H1 (cell line): ENCODE results near the gene OR2A42. TPM values are rescaled to one million over a fixed set of nuclear protein-coding genes. Genes with fewer than 3 reads are reported as not detected.
"Not testable (repeated sequence)": the region's sequence is repeated elsewhere in the genome, so short reads cannot be mapped to it uniquely, and the experiment has no call there.

Experiments
- CTCF ChIA-PET: fragments of 300-600 bp; sonication (Branson Sonifier 250); formaldehyde crosslinking; loops from one replicate; lab custom pipeline; 2021; ENCODE audit not compliant: partially characterized antibody; lab: Charles Lee
- POLR2A ChIA-PET: fragments of 300-600 bp; sonication (Branson Sonifier 250); formaldehyde crosslinking; loops from one replicate; lab custom pipeline; 2021; ENCODE audit warnings: inconsistent platforms; ENCODE audit not compliant: partially characterized antibody; lab: Charles Lee
- DNase-seq, 2 experiments: peaks; one replicate each; pipeline versions ENCODE4 v3.0.0 to v3.0.0-alpha.2; 2010 to 2022; ENCODE audit warnings: low spot score in 2 of 2, low read depth in 1 of 2, mixed read lengths in 1 of 2
- FAIRE-seq: peaks from 2 replicates; lab custom pipeline; 2011; peaks lifted over from hg19 to GRCh38; lab: Jason Lieb, UNC
- H2AFZ ChIP-seq: 2 replicates; pipeline ENCODE4 v1.8.1; 2012; ENCODE audit warnings: low read length, inconsistent platforms
- H2AK5ac ChIP-seq: 2 replicates; pipeline ENCODE4 v1.6.1; 2013; ENCODE audit warnings: low read depth, low read length
- H2BK120ac ChIP-seq: replicated peaks from 2 replicates; pipeline ENCODE3; 2013; ENCODE audit warnings: low read depth, low read length, inconsistent platforms
- H2BK12ac ChIP-seq: 2 replicates; pipeline ENCODE4 v1.6.1; 2013; ENCODE audit warnings: low read depth, low read length
- H2BK15ac ChIP-seq: 2 replicates; pipeline ENCODE4 v1.6.1; 2013; ENCODE audit warnings: low read length
- H2BK20ac ChIP-seq: 2 replicates; pipeline ENCODE4 v1.6.1; 2013; ENCODE audit warnings: low read length
- H2BK5ac ChIP-seq: 2 replicates; pipeline ENCODE4 v1.6.1; 2013; ENCODE audit warnings: low read depth, low read length
- H3K14ac ChIP-seq: 2 replicates; pipeline ENCODE4 v1.6.1; 2013; ENCODE audit warnings: inconsistent platforms; ENCODE audit not compliant: insufficient read length
- H3K18ac ChIP-seq: 2 replicates; pipeline ENCODE4 v1.6.1; 2013; ENCODE audit warnings: low read length; ENCODE audit errors: extremely low read depth
- H3K23ac ChIP-seq: 2 replicates; pipeline ENCODE4 v1.6.1; 2013; ENCODE audit warnings: inconsistent platforms; ENCODE audit not compliant: insufficient read length
- H3K23me2 ChIP-seq: 2 replicates; pipeline ENCODE4 v1.6.1; 2013; ENCODE audit warnings: low read depth, low read length
- H3K27ac ChIP-seq: 2 replicates; pipeline ENCODE4 v1.6.1; 2011; ENCODE audit warnings: low read depth, low read length, inconsistent platforms
- H3K27me3 ChIP-seq, 4 experiments: replicated peaks in 1 of 4; 1 replicate in 1 of 4; 2 replicates in 3 of 4; pipeline versions ENCODE4 v1.6.1 to v1.8.1; 2011 to 2013; ENCODE audit warnings: low read length in 3 of 4, mild to moderate bottlenecking in 3 of 4, inconsistent platforms in 2 of 4, mixed read lengths in 2 of 4, moderate library complexity in 1 of 4; ENCODE audit not compliant: control insufficient read depth in 3 of 4, insufficient read depth in 3 of 4; ENCODE audit errors: extremely low read depth in 1 of 4
- H3K36me3 ChIP-seq, 4 experiments: 2 replicates each; pipeline versions ENCODE4 v1.6.1 to v1.8.1; 2011 to 2013; ENCODE audit warnings: mild to moderate bottlenecking in 4 of 4, low read length in 3 of 4, moderate library complexity in 2 of 4, control low read depth in 1 of 4, inconsistent platforms in 1 of 4; ENCODE audit not compliant: insufficient read depth in 4 of 4, control insufficient read depth in 2 of 4
- H3K4ac ChIP-seq: replicated peaks from 2 replicates; pipeline ENCODE3; 2013; ENCODE audit warnings: low read length, low read depth, mixed read lengths, inconsistent platforms; ENCODE audit not compliant: insufficient read length
- H3K4me1 ChIP-seq, 4 experiments: replicated peaks in 1 of 4; 1 replicate in 1 of 4; 2 replicates in 3 of 4; pipeline versions ENCODE4 v1.6.1 to v1.8.1; 2011 to 2013; ENCODE audit warnings: low read length in 3 of 4, inconsistent platforms in 2 of 4, mixed read lengths in 1 of 4; ENCODE audit not compliant: insufficient read depth in 4 of 4, control insufficient read depth in 3 of 4
- H3K4me2 ChIP-seq, 2 experiments: 2 replicates each; pipeline versions ENCODE4 v1.6.1 to v1.8.1; 2011 to 2013; ENCODE audit warnings: low read depth in 2 of 2, low read length in 2 of 2, control low read depth in 1 of 2, inconsistent platforms in 1 of 2, mild to moderate bottlenecking in 1 of 2; ENCODE audit not compliant: insufficient read depth in 1 of 2
- H3K4me3 ChIP-seq, 4 experiments: fragments of 200-600, 300-600 bp in 1 of 4; sonication (generic), shearing (Covaris generic), sonication (Bioruptor Twin) in 1 of 4; 2 replicates each; pipeline versions ENCODE4 v1.5.1 to v1.8.1; 2011 to 2016; ENCODE audit warnings: low read length in 4 of 4, low read depth in 3 of 4, control low read depth in 2 of 4, inconsistent platforms in 2 of 4, mild to moderate bottlenecking in 2 of 4, mixed read lengths in 1 of 4, moderate library complexity in 1 of 4; ENCODE audit not compliant: insufficient read depth in 2 of 4; ENCODE audit errors: extremely low read depth in 1 of 4
- H3K56ac ChIP-seq: replicated peaks from 2 replicates; pipeline ENCODE3; 2013; ENCODE audit warnings: low read depth, mild to moderate bottlenecking, mixed read lengths, low read length, inconsistent platforms; ENCODE audit not compliant: insufficient read length
- H3K79me1 ChIP-seq: 2 replicates; pipeline ENCODE4 v1.6.1; 2013; ENCODE audit warnings: low read depth, low read length, control low read depth
- H3K79me2 ChIP-seq, 2 experiments: 2 replicates each; pipeline versions ENCODE4 v1.6.1 to v1.8.1; 2012 to 2013; ENCODE audit warnings: low read length in 2 of 2, mild to moderate bottlenecking in 2 of 2, inconsistent platforms in 1 of 2; ENCODE audit not compliant: insufficient read depth in 2 of 2, control insufficient read depth in 1 of 2
- H3K9ac ChIP-seq, 4 experiments: replicated peaks in 1 of 4; 1 replicate in 1 of 4; 2 replicates in 3 of 4; pipeline versions ENCODE4 v1.6.1 to v1.8.1; 2011 to 2013; ENCODE audit warnings: low read depth in 3 of 4, low read length in 3 of 4, control low read depth in 2 of 4, mild to moderate bottlenecking in 2 of 4, moderate library complexity in 2 of 4, inconsistent platforms in 1 of 4; ENCODE audit errors: extremely low read depth in 1 of 4
- H3K9me3 ChIP-seq, 2 experiments: 2 replicates each; pipeline versions ENCODE4 v1.6.1 to v1.8.1; 2012 to 2013; ENCODE audit warnings: mild to moderate bottlenecking in 2 of 2, moderate library complexity in 2 of 2, control low read depth in 1 of 2, inconsistent platforms in 1 of 2, low read depth in 1 of 2, low read length in 1 of 2, mixed read lengths in 1 of 2; ENCODE audit not compliant: insufficient read depth in 2 of 2
- H4K20me1 ChIP-seq, 2 experiments: replicated peaks in 1 of 2; 2 replicates each; pipeline versions ENCODE3 to v1.8.1; 2011 to 2013; ENCODE audit warnings: inconsistent platforms in 2 of 2, low read length in 2 of 2, mild to moderate bottlenecking in 1 of 2; ENCODE audit not compliant: insufficient read depth in 2 of 2, control insufficient read depth in 1 of 2
- H4K5ac ChIP-seq: 2 replicates; pipeline ENCODE4 v1.6.1; 2013; ENCODE audit warnings: low read length, low read depth, mixed read lengths, inconsistent platforms; ENCODE audit not compliant: insufficient read length
- H4K8ac ChIP-seq: 2 replicates; pipeline ENCODE4 v1.8.0; 2013; ENCODE audit warnings: mild to moderate bottlenecking, moderate library complexity, low read length, inconsistent platforms; ENCODE audit not compliant: insufficient read depth; ENCODE audit errors: extremely low read depth
- H4K91ac ChIP-seq: replicated peaks from 2 replicates; pipeline ENCODE3; 2013; ENCODE audit warnings: low read length, mixed read lengths, inconsistent platforms; ENCODE audit not compliant: insufficient read length
- WGBS, 2 experiments: shearing (Covaris generic) in 1 of 2; methylation state at CpG; one replicate each; pipeline versions ENCODE4 v1.1.6 to v1.1.7; 2013 to 2015; ENCODE audit warnings: low lambda C conversion rate in 2 of 2, mixed read lengths in 2 of 2, inconsistent platforms in 1 of 2, low coverage in 1 of 2, missing lambda C conversion rate in 1 of 2; ENCODE audit not compliant: insufficient replicate concordance in 2 of 2, insufficient coverage in 1 of 2, insufficient read length in 1 of 2; ENCODE audit errors: extremely low coverage in 1 of 2, missing lambda C conversion rate in 1 of 2; 5-methylcytosine and 5-hydroxymethylcytosine counted together
- polyA plus RNA-seq, 7 experiments: library from polyadenylated mRNA; depleted of rRNA in 3 of 7; stranded (reverse) in 5 of 7; unstranded in 2 of 7; fragments of >200 nt in 5 of 7; fragments of 200-250 nt in 2 of 7; gene quantifications; 1 replicate in 5 of 7; 2 replicates in 1 of 7; 4 replicates in 1 of 7; pipeline versions ENCODE4 v1.2.1 to v1.2.3, GENCODE V29; 2011 to 2013; ENCODE audit warnings: missing spikeins in 2 of 7, mixed read lengths in 2 of 7
- total RNA-seq: library from RNA; stranded (reverse); fragmentation: NEBNext Ultra II Directional; extraction: Animal tissue kit (Norgen Biotek cat#: 25700); gene quantifications from 2 replicates; pipeline ENCODE4 v1.2.1, GENCODE V29; 2021

Gene OR2A42
- total and polyA plus RNA-seq, 2 of the 8 experiments (the other 6 are each of a cell fraction or from before 2014, with no cell fraction given) = not detected

GRCh38 chr7:144238530-144239082 lies 799 bp downstream of the OR2A42 start:
- H4K91ac ChIP-seq, H3K56ac ChIP-seq, H3K79me2 ChIP-seq, H3K9me3 ChIP-seq, H4K5ac ChIP-seq, H3K18ac ChIP-seq, DNase-seq, H2BK5ac ChIP-seq, FAIRE-seq, H2BK120ac ChIP-seq, H3K79me1 ChIP-seq, H2BK20ac ChIP-seq, H3K4ac ChIP-seq, H2BK12ac ChIP-seq, H2BK15ac ChIP-seq, H2AK5ac ChIP-seq, H4K20me1 ChIP-seq, H2AFZ ChIP-seq, H3K27ac ChIP-seq, H3K9ac ChIP-seq, H3K4me1 ChIP-seq, CTCF ChIA-PET, H3K4me3 ChIP-seq, POLR2A ChIA-PET, H3K4me2 ChIP-seq, H3K36me3 ChIP-seq, H3K14ac ChIP-seq, H3K27me3 ChIP-seq, H3K23ac ChIP-seq, H3K23me2 ChIP-seq, H4K8ac ChIP-seq: not testable (repeated sequence)
- WGBS, 2 experiments = 83% methylated on average over 2 of the region's 2 CpGs; no CpG with 5 or more reads in 1 of the 2 experiments

GRCh38 chr7:144233039-144233438 lies 6.4 kb downstream of the OR2A42 start:
- H3K9me3 ChIP-seq, CTCF ChIA-PET, H3K23ac ChIP-seq, H3K4me2 ChIP-seq, H3K36me3 ChIP-seq, H3K27ac ChIP-seq, H2BK120ac ChIP-seq, H4K5ac ChIP-seq, DNase-seq, H3K4ac ChIP-seq, POLR2A ChIA-PET, H2BK15ac ChIP-seq, H3K27me3 ChIP-seq, H3K18ac ChIP-seq, H2BK20ac ChIP-seq, H3K4me3 ChIP-seq, H4K20me1 ChIP-seq, H3K79me1 ChIP-seq, H3K14ac ChIP-seq, H3K9ac ChIP-seq, H2AFZ ChIP-seq, FAIRE-seq, H4K8ac ChIP-seq, H3K23me2 ChIP-seq, H3K79me2 ChIP-seq, H2BK5ac ChIP-seq, H4K91ac ChIP-seq, H3K4me1 ChIP-seq, H3K56ac ChIP-seq, H2BK12ac ChIP-seq, H2AK5ac ChIP-seq: not testable (repeated sequence)
- WGBS, 2 experiments = 91% methylated on average over 1 of the region's 1 CpG; no CpG with 5 or more reads in 1 of the 2 experiments
